ENCODE results near the gene TMPRSS6.

The TMPRSS6 gene

DNA sequence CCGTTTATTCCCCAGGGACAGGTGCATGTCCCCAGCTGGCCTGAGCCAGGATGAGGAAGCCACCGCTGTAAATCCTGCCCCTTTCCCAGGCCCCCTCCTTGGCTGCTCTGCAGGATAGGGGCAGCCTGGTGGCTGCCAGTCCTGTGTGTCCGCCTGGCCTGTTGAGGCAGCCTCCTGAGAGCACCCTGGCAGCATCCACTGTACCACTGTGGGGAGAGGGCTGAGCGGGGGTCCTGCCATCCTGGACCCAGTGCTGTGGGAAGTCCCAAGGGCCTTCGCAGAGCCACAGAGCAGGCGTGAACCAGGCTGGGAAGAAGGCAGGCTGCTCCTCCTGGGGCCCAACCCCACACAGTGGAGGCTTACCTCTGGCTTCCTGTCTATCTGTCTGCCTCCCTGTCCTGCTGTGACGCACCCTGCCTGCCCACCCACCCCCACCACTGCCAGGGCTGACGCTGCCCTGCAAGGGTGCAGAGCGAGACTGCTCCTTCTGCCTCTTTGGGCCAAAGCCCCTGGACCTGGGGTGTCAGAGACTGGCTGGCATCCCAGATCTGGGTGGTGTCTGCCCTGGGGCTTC is 49.5 kb downstream of the TMPRSS6 start:
- H3K4me3 ChIP-seq (replicated peaks; ENCODE audit: low read depth, low read length) = no peak overlapping the region
- TF ChIP-seq, protein P1, sequence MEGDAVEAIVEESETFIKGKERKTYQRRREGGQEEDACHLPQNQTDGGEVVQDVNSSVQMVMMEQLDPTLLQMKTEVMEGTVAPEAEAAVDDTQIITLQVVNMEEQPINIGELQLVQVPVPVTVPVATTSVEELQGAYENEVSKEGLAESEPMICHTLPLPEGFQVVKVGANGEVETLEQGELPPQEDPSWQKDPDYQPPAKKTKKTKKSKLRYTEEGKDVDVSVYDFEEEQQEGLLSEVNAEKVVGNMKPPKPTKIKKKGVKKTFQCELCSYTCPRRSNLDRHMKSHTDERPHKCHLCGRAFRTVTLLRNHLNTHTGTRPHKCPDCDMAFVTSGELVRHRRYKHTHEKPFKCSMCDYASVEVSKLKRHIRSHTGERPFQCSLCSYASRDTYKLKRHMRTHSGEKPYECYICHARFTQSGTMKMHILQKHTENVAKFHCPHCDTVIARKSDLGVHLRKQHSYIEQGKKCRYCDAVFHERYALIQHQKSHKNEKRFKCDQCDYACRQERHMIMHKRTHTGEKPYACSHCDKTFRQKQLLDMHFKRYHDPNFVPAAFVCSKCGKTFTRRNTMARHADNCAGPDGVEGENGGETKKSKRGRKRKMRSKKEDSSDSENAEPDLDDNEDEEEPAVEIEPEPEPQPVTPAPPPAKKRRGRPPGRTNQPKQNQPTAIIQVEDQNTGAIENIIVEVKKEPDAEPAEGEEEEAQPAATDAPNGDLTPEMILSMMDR (IDR thresholded peaks at IDR 0.05; ENCODE audit: low read length, missing control alignments) = no peak
- no peak for DNase-seq (ENCODE audit: low read depth)

DNA sequence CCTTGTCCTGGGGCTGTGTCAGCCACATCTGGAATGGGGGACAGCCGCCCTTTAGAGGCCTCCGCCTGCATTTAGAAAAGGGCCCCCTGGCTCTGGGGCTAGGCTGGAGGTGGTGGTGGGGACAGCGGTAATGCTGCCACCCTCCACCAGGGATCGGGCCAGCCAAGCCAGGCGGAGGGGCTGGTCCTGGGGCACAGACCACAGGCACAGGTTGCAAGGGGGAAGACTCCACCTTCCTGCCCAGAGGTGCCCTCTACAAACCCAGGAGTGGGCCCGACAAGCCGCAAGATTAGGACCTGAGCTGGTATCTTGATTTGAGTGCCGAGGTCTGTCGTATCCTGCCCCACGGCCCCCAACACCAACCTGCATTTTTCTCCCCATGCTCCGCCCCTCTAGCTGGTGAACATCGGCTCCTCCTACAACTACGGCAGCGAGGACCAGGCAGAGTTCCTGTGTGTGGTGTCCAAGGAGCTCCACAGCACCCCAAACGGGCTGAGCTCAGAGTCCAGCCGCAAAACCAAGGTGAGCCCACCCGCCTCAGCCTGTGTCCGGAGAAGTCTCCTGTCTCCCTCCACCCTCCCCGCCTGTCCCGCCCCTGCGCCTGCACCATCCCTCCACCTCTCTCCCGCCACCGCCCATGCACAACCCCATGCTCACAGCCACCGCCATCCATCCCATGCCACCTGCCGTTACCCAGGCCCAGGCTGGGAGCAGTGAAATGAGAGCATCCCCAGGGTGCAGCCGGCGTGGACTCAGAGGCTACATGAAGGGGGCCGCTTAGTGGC is 50.4 kb downstream of the TMPRSS6 start:
- TF ChIP-seq, protein P1 (IDR thresholded peaks at IDR 0.05; ENCODE audit: low read length, missing control alignments) = no peak
- no peak for DNase-seq (ENCODE audit: low read depth)
- H3K4me3 ChIP-seq (replicated peaks; ENCODE audit: low read depth, low read length) = no peak overlapping the region

DNA sequence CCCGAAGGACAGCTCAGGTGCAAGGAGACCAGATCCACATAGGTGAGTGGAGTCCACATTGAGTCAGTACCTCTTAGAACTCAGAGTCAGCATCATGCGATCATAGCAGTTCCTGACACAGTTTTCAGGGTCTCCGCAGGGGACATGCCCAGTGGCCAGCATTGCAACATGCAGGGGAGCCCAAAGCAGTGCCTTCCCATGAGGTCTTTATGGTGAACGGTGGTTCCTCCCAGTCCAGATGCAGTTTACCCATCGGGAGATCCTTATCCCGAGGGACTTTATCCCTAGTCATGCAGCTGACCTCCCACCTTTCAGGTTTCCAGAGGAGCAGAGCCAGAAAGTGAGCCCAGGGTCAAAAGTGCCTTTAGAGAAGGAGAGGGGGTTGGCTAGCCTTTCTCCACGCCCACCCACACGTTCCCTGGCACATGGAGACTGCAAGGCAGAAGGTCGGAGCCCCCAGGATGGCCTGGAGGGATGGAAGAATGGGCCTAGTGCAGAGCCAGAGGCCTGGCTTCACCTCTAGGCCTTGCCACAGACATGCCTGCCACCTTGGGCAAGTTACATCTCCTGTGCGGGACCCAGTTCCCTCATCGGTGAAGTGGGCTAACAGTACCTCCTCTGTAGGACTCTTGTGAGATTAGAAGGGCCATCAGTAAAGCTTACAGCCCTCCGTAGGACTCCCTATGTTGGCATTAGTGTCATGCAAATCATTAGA is 51.6 kb downstream of the TMPRSS6 start:
- no peak overlapping the region for H3K4me3 ChIP-seq (replicated peaks; ENCODE audit: low read depth, low read length)
- DNase-seq (ENCODE audit: low read depth) = no peak
- TF ChIP-seq, protein P1 (IDR thresholded peaks at IDR 0.05; ENCODE audit: low read length, missing control alignments) = no peak

DNA sequence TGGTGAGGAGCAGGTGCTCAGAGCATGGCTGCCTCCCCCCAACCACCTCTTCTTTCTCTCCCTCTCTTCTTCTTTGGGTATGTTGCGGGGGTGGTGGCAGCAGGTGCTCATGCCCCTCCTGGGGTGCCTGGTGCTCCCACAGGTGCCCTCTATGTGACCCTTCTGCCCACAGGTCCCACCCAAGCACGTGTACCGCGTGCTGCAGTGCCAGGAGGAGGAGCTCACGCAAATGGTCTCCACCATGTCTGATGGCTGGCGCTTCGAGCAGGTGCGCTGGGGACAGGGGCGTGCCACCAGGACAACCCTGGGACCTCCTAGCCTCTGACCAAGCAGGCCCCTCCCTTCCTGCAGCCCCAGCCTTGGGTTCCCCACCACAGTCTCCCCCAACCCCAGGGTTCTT is 52.3 kb downstream of the TMPRSS6 start:
- no peak for DNase-seq (ENCODE audit: low read depth)
- H3K4me3 ChIP-seq (replicated peaks; ENCODE audit: low read depth, low read length) = no peak overlapping the region
- TF ChIP-seq, protein P1 (IDR thresholded peaks at IDR 0.05; ENCODE audit: low read length, missing control alignments) = no peak

DNA sequence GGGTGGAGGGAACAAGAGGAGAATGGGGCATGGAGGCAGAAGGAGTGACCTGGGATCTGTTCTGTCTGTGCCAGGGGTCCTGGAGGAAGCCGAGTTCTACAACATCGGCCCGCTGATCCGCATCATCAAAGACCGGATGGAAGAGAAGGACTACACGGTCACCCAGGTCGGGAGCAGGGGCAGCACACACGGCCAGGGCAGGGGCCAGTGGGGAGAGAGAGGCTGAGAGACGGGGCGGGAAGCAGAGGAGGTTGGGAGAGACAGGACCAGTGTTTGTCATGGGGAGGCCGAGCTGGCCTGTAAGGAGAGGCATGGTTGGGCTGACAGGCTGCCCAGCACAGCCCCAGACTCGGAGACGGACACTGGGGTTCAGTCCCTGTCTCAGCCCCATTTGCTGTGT is 53.3 kb downstream of the TMPRSS6 start:
- no peak overlapping the region for H3K4me3 ChIP-seq (replicated peaks; ENCODE audit: low read depth, low read length)
- TF ChIP-seq, protein P1 (IDR thresholded peaks at IDR 0.05; ENCODE audit: low read length, missing control alignments) = no peak
- DNase-seq (ENCODE audit: low read depth) = no peak

DNA sequence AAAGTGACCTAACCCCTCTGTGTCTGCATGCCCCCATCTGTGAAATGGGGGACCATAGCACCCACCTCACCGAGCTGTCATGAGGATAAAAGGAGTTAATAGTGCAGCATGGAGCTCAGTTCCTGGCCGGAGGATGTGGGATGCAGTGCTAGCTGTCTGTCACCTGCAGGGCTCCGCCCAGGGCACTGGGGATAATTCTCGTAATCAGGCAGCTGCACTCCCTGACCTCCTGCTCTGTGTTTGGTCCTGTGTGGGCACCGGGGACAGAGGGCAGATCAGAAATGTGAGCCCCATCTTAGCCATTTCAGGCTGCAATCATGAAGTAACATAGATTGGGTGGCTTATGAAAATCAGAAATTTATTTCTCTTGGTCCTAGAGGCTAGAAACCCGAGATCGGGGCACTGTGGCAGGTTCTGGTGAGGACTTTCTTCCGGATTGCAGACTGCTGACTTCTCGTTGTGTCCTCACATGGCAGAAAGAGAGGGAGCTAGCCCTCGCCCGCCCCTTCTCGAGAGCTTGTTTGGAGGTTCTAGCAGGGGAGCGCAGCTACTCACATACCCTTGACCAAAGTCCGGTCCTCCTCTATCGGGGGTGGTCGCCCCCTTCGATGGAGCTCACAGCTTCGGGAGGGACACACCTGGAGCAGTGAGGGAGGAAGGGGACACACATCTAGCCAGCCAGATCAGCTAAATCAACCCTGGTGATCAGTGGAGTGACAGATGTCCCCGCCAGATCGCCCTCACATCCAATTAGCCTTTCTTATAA is 54.7 kb downstream of the TMPRSS6 start:
- no peak for DNase-seq (ENCODE audit: low read depth)
- TF ChIP-seq, protein P1 (IDR thresholded peaks at IDR 0.05; ENCODE audit: low read length, missing control alignments) = no peak
- no peak overlapping the region for H3K4me3 ChIP-seq (replicated peaks; ENCODE audit: low read depth, low read length)

Data from fibroblast of pulmonary artery (primary cell).